ENCODE measurements around the gene DDOST. TPM values are rescaled to one million over a fixed set of nuclear protein-coding genes. Genes with fewer than 3 reads are reported as not detected.

The DDOST gene
- total RNA-seq (ENCODE audit: low replicate concordance): 54.0 and 183 TPM in 2 replicates

- peak; percentile 98 for DNase-seq (ENCODE audit: low read depth)
- TF ChIP-seq CTCF (IDR thresholded peaks at IDR 0.05; ENCODE audit: insufficient read depth, low read length): peak; percentile 44
- peak within 1 kb of the TSS; percentile 96 for H3K4me3 ChIP-seq (ENCODE audit: low read depth, low read length)
Measured at GRCh38 chr1:20661207-20662109, at the start of gene DDOST. Gene DDOST (minus strand): TSS chr1:20661369. CDS start chr1:20661350, 19 bp downstream.

DNA sequence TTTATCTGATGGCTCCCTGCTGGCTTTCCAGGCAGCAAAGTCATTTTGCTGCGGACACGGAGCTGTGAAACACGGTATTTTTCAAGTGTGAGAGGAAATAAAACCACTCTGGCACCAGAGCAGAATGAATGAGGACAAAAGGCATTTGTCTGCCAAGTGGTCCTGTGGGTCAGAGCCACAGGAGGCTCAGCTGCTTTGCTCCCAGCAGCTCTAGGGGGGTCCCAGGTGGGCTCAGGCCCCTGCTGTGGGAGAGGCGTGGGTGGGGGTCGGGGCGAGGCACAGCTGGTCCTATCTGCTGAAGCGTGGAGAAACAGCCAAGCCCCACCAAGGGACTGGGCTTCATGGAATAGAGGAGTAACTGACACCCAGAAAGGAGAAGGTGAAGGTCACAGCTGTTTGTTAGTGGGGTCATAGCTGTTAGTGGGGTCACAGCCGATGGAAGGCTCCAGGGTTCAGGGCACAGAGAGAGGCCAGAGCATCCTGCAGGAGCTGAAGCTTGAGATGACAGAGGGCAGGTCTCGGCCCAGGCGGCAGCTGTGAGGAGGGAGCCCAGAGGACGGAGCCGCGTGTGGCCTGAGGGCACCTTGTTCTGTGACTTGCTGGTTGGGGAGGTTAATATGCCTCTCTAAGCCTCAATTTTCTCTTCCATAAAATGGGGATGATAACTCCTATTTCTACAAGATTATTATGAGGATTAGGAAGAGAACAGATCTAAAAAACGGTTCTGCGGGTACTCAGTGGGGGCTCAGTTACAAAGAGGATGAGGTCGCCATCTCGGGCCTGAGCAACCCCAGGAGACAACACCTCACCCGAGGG, 49.5 kb upstream of the DDOST start:
- no peak for DNase-seq (ENCODE audit: low read depth)
- H3K4me3 ChIP-seq (ENCODE audit: low read depth, low read length): no peak overlapping the region
- no peak for TF ChIP-seq CTCF (IDR thresholded peaks at IDR 0.05; ENCODE audit: insufficient read depth, low read length)

- no peak for TF ChIP-seq CTCF (IDR thresholded peaks at IDR 0.05; ENCODE audit: insufficient read depth, low read length)
- no peak overlapping the region for H3K4me3 ChIP-seq (ENCODE audit: low read depth, low read length)
- DNase-seq (ENCODE audit: low read depth): no peak
Measured at GRCh38 chr1:20709868-20710267, 48.7 kb upstream of the DDOST start.

DNA sequence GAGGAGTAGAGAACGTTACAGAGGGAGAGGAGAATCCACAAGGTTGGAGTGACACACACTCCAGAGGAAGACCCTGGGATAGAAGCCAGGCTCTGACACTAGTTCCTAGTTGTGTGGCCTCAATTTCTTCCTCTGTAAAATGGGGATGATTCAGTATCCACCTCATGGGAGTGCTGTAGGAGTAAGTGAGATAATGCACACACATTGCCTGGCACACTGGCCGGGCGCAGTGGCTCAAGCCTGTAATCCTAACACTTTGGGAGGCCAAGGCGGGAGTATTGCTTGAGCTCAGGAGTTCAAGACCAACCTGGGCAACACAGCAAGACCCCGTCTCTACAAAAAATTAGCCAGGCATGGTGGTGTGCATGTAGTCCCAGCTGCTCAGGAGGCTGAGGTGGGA, 47.7 kb upstream of the DDOST start:
- no peak for DNase-seq (ENCODE audit: low read depth)
- no peak overlapping the region for H3K4me3 ChIP-seq (ENCODE audit: low read depth, low read length)
- TF ChIP-seq CTCF (IDR thresholded peaks at IDR 0.05; ENCODE audit: insufficient read depth, low read length): no peak

DNA sequence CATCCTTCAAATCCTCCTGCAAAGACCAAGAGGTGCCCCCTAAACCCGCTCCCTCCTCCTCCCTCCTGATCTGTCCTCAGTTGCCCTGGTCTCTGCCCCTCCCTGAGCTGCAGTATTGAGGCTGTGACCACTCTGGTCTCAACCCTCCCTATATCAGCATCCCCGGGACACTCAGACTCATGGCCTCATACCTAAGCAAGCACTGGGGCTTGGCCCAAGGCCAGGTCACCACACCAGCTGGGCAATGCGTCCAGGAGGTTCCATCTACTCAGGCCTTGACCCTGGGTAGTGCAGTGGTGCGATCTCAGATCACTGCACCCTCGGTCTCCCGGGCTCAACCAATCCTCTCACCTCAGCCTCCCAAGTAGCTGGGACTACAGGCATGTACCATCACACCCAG, 46.9 kb upstream of the DDOST start:
- no peak overlapping the region for H3K4me3 ChIP-seq (ENCODE audit: low read depth, low read length)
- no peak for TF ChIP-seq CTCF (IDR thresholded peaks at IDR 0.05; ENCODE audit: insufficient read depth, low read length)
- no peak for DNase-seq (ENCODE audit: low read depth)

- DNase-seq (ENCODE audit: low read depth): no peak
- no peak overlapping the region for H3K4me3 ChIP-seq (ENCODE audit: low read depth, low read length)
- TF ChIP-seq CTCF (IDR thresholded peaks at IDR 0.05; ENCODE audit: insufficient read depth, low read length): no peak
Measured at GRCh38 chr1:20706841-20707240, 45.7 kb upstream of the DDOST start.
